Pancreas (tissue), 10 donors: ENCODE results near the gene LIMA1. TPM values are rescaled to one million over a fixed set of nuclear protein-coding genes. Genes with fewer than 3 reads are reported as not detected.
A peak's percentile ranks its signal among the peaks of the same experiment; 100 is the strongest.
"Not testable (repeated sequence)": the region's sequence is repeated elsewhere in the genome, so short reads cannot be mapped to it uniquely, and the experiment has no call there.

ENCODE experiments used
- ATAC-seq, 4 donors: fragments of 200-7000 bp; cut with Tn5 transposase; one replicate each; pipeline versions ENCODE4 v1.8.0 to v1.9.1; 2020; ENCODE audit warnings: mild to moderate bottlenecking in 4 of 4, moderate library complexity in 4 of 4
- DNase-seq, 6 donors: peaks; one replicate each; pipeline ENCODE4 v3.0.0-alpha.2; 2020
- FAIRE-seq: peaks from 2 replicates; lab custom pipeline; 2012; peaks lifted over from hg19 to GRCh38; lab: Jason Lieb, UNC
- H3K27ac ChIP-seq, 4 donors: fragments of 200-600 bp; sonication (generic); 1 replicate in 3 of 4; 2 replicates in 1 of 4; pipeline versions ENCODE4 v1.5.0 to v1.8.0; 2020
- H3K27me3 ChIP-seq, 4 donors: fragments of 200-600 bp; one replicate each; pipeline ENCODE4 v1.8.0; 2021
- H3K36me3 ChIP-seq, 3 donors: fragments of 200-600 bp; sonication (generic) in 1 of 3; one replicate each; pipeline versions ENCODE4 v1.5.0 to v1.8.0; 2020 to 2021
- H3K4me1 ChIP-seq, 3 donors: fragments of 200-600 bp; one replicate each; pipeline ENCODE4 v1.8.0; 2021
- H3K4me3 ChIP-seq, 4 donors: fragments of 200-600 bp; sonication (generic) in 2 of 4; one replicate each; pipeline versions ENCODE4 v1.5.0 to v1.8.0; 2020 to 2021
- H3K9me3 ChIP-seq, 4 donors: fragments of 200-600 bp; one replicate each; pipeline ENCODE4 v1.8.0; 2021
- WGBS, 2 donors: extraction: QIAGEN DNeasy Blood & Tissue Kit; methylation state at CpG; one replicate each; pipeline ENCODE4 v1.1.7; 2013; 5-methylcytosine and 5-hydroxymethylcytosine counted together
- intact Hi-C, 3 donors: fragments of 100-400 bp; cut with DNase I; formaldehyde crosslinking; loops; one replicate each; pipeline versions ENCODE4 v1.11.1 to v1.14.2; 2022
- polyA plus RNA-seq, 2 donors: library from polyadenylated mRNA; stranded (reverse); fragments of 200-250 nt; gene quantifications; one replicate each; pipeline ENCODE4 v1.2.3, GENCODE V29; 2013
- total RNA-seq, 6 donors: library from RNA; stranded (reverse); fragmentation: NEBNext Ultra II Directional in 4 of 6; extraction: Animal tissue kit (Norgen Biotek cat#: 25700) in 4 of 6; gene quantifications; one replicate each; pipeline versions ENCODE4 v1.2.1 to v1.2.4, GENCODE V29; 2021 to 2023
- TF ChIP-seq, protein P1 (sequence below), 4 donors: fragments of 200-600 bp; sonication (generic) in 3 of 4; IDR thresholded peaks; one replicate each; pipeline versions ENCODE4 v1.5.0 to v1.8.0; 2021; ENCODE audit warnings: antibody characterized with exemption in 4 of 4
- donor health status: healthy with polysubstance abuse.
- donor health status: DM: no; HTN: no; CAD: no; lungs with moderate emphysema.
- donor health status: DM: no; HTN: no; CAD: no.
- donor health status: control.
- donor health status: control.
- donor health status: Bipolar disorder and iron deficiency.
- donor health status: DM: yes; HTN: yes; CAD: no.
- donor health status: DM: no; HTN: no; CAD: no.
- donor health status: DM: no; HTN: no; CAD: no.
- donor health status: DM: yes; HTN: yes; CAD: no.

The LIMA1 gene
- total and polyA plus RNA-seq, 8 donors = 17.6 to 50.3 (median 25.1) TPM

- ATAC-seq = no peak
- Histone ChIP-seq H3K27me3 (no peaks in the 10 kb centered on the region), H3K9me3 (no peaks in the 10 kb centered on the region), H3K4me3 (no peak overlapping the region), H3K27ac (peak overlapping the region in 1 of 4 donors; percentile 79), H3K4me1 (peaks cover 6 to 52% (median 14%) of the 10 kb centered on the region in 3 donors), H3K36me3 (no peaks in the 10 kb centered on the region)
- TF ChIP-seq, protein P1, sequence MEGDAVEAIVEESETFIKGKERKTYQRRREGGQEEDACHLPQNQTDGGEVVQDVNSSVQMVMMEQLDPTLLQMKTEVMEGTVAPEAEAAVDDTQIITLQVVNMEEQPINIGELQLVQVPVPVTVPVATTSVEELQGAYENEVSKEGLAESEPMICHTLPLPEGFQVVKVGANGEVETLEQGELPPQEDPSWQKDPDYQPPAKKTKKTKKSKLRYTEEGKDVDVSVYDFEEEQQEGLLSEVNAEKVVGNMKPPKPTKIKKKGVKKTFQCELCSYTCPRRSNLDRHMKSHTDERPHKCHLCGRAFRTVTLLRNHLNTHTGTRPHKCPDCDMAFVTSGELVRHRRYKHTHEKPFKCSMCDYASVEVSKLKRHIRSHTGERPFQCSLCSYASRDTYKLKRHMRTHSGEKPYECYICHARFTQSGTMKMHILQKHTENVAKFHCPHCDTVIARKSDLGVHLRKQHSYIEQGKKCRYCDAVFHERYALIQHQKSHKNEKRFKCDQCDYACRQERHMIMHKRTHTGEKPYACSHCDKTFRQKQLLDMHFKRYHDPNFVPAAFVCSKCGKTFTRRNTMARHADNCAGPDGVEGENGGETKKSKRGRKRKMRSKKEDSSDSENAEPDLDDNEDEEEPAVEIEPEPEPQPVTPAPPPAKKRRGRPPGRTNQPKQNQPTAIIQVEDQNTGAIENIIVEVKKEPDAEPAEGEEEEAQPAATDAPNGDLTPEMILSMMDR (IDR thresholded peaks at IDR 0.05) = no peak
- no peak for DNase-seq
- intact Hi-C loops = no loop called here
- WGBS, 2 donors = 74 to 88% methylated on average over 4 of the region's 4 CpGs
- FAIRE-seq = no peak
Observed at GRCh38 chr12:50248411-50248810, 34.9 kb downstream of the LIMA1 start.

DNA sequence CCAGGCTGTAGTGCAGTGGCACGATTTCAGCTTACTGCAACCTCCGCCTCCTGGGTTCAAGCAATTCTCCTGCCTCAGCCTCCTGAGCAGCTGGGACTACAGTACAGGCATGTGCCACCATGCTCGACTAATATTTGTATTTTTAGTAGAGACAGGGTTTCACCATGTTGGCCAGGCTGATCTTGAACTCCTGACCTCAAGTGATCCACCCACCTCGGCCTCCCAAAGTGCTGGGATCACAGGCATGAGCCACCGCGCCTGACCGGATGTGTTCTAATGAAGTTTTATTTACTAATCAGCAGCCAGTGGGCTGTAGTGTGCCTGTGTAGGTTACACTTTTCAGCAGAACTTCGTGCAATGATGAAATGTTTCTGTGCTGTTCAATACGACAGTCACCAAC lies 35.7 kb downstream of the LIMA1 start:
- FAIRE-seq, H3K27me3 ChIP-seq, H3K36me3 ChIP-seq, intact Hi-C loops, H3K4me3 ChIP-seq, H3K9me3 ChIP-seq, ATAC-seq, DNase-seq: not testable (repeated sequence)
- peak overlapping the region in 2 of 4 donors; percentile 40 to 79 for H3K27ac ChIP-seq
- H3K4me1 ChIP-seq = peaks cover 6 to 47% (median 14%) of the 10 kb centered on the region in 3 donors
- WGBS, 2 donors = 88 to 89% methylated on average over 9 of the region's 9 CpGs

DNA sequence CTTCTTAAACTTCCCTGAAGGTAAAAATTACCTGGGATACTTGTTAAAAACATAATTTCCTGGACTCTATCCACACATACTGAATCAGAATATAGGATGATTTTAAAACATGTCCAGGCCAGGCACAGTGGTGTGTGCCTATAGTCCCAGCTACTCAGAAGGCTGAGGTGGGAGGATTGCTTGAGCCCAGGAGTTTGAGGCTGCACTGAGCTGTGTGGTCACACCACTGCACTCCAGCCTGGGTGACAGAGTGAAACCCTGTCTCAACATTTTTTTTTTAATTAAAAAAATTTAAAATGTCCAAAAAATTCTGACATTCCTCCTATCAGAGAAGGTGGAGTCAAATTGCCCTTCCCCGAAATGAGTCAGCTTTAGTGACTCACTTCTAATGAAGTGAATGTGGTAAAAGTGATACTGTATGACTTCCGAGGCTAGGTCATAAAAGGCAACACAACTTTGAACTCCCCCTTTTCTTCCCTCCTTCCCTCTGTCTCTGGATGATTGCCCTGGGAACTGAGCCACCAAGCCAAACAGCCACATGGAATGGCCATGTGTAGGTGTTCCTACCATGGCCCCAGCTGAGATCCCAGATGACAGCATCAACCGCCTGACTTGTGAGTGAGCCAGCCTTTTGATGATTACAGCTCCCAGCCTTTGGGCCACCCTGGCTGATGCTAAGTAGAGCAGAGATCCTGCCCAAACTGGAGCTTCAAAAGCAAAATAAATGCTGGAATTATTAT lies 36.3 kb downstream of the LIMA1 start:
- 44 to 52% methylated on average over 3 of the region's 3 CpGs for WGBS, 2 donors
- Histone ChIP-seq H3K9me3 (no peaks in the 10 kb centered on the region), H3K36me3 (no peaks in the 10 kb centered on the region), H3K4me3 (no peak overlapping the region), H3K27ac (peak overlapping the region in 3 of 4 donors; percentile 8 to 79 (median 40)), H3K4me1 (peaks cover 7 to 51% (median 18%) of the 10 kb centered on the region in 3 donors), H3K27me3 (no peaks in the 10 kb centered on the region)
- DNase-seq (peak in 5 of 6 donors; percentile 59 to 81 (median 73)), ATAC-seq (peak; percentile 65 to 86 (median 78)), FAIRE-seq (no peak)
- TF ChIP-seq, protein P1 (IDR thresholded peaks at IDR 0.05) = no peak
- intact Hi-C loops = no loop called here

GRCh38 chr12:50246197-50246865 lies 37.0 kb downstream of the LIMA1 start:
- FAIRE-seq (no peak), DNase-seq (no peak), ATAC-seq (no peak)
- intact Hi-C loops = no loop called here
- Histone ChIP-seq H3K4me3 (no peak overlapping the region), H3K4me1 (peaks cover 13 to 51% (median 25%) of the 10 kb centered on the region in 3 donors), H3K27ac (peak overlapping the region in 2 of 4 donors; percentile 40 to 79), H3K36me3 (no peaks in the 10 kb centered on the region), H3K27me3 (no peaks in the 10 kb centered on the region), H3K9me3 (no peaks in the 10 kb centered on the region)
- 82 to 87% methylated on average over 7 of the region's 7 CpGs for WGBS, 2 donors
- TF ChIP-seq, protein P1 (IDR thresholded peaks at IDR 0.05) = no peak

DNA sequence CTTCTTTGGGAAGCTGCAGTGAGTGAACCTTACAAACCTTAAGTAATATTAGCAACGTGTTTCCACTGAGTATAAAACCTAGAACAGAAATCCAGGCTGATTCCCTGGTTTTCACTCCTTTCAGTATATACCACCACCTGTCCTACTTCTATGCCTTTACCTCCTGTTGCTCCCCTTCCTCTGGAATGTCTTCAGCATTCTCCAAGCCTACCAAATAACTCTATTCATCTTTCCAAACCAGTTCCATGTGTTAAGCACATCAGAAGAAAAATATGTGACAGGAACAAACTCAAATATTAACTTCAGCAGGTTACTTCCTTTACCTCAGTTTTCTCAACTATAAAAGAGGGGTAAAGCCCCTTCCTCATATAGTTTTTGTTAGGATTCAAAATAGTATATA lies 39.8 kb downstream of the LIMA1 start:
- peaks cover 7 to 42% (median 16%) of the 10 kb centered on the region in 3 donors for H3K4me1 ChIP-seq
- no peaks in the 10 kb centered on the region for H3K27me3 ChIP-seq
- H3K27ac ChIP-seq = peak overlapping the region in 1 of 4 donors; percentile 67
- H3K9me3 ChIP-seq = no peaks in the 10 kb centered on the region
- ATAC-seq (no peak), DNase-seq (no peak), FAIRE-seq (no peak)
- H3K4me3 ChIP-seq = no peak overlapping the region
- intact Hi-C loops = no loop called here
- H3K36me3 ChIP-seq = no peaks in the 10 kb centered on the region
- TF ChIP-seq, protein P1 (IDR thresholded peaks at IDR 0.05) = no peak
- WGBS, 2 donors = 70 to 82% methylated on average over 1 of the region's 1 CpG
